Measurements from ENCODE around the gene MIGA2. TPM values are rescaled to one million over a fixed set of nuclear protein-coding genes. Genes with fewer than 3 reads are reported as not detected.
A peak's percentile ranks its signal among the peaks of the same experiment; 100 is the strongest.

Gene MIGA2
- total RNA-seq, 2 experiments from 2014 or later = 38.3 to 45.6 TPM

- no peak for DNase-seq
- peaks cover 46% of the 10 kb centered on the region for H3K36me3 Mint-ChIP-seq (ENCODE audit: low read depth)
- H3K27me3 Mint-ChIP-seq (ENCODE audit: low read depth) = no peaks in the 10 kb centered on the region
- peak overlapping the region; percentile 40 for H3K27ac Mint-ChIP-seq
- ChIA-PET POLR2A (interaction anchor here (0.6 to 1.0 kb wide), 3 partner anchors 12 to 59 kb away, joined by 3 to 5 read pairs (median 3); no protein-coding TSS in a partner anchor), CTCF (interaction anchor here (0.7 to 2.4 kb wide), 6 partner anchors 10 to 609 kb away, joined by 3 to 7 read pairs (median 4); partner anchors contain the start of gene SH3GLB2)
- ATAC-seq = no peak
- H3K4me1 Mint-ChIP-seq (ENCODE audit: low read depth) = no peaks in the 10 kb centered on the region
- H3K4me3 Mint-ChIP-seq = no peak overlapping the region
- H3K9me3 Mint-ChIP-seq (ENCODE audit: insufficient read depth) = no peaks in the 10 kb centered on the region
These were observed 31.0 kb upstream of the MIGA2 start for GRCh38 chr9:129005336-129005997.

- no peaks in the 10 kb centered on the region for H3K4me1 Mint-ChIP-seq (ENCODE audit: low read depth)
- peak overlapping the region; percentile 34 for H3K27ac Mint-ChIP-seq
- H3K4me3 Mint-ChIP-seq = no peak overlapping the region
- DNase-seq (peak; percentile 64), ATAC-seq (peak; percentile 77)
- no peaks in the 10 kb centered on the region for H3K9me3 Mint-ChIP-seq (ENCODE audit: insufficient read depth)
- H3K36me3 Mint-ChIP-seq (ENCODE audit: low read depth) = peaks cover 42% of the 10 kb centered on the region
- POLR2A ChIA-PET = interaction anchor here (0.6 to 2.5 kb wide), 2 partner anchors 21 to 34 kb away, joined by 3 to 7 read pairs; partner anchors contain the start of gene SH3GLB2
- CTCF ChIA-PET = interaction anchor here (0.8 to 2.4 kb wide), 4 partner anchors 9 to 610 kb away, joined by 4 to 7 read pairs (median 5); no protein-coding TSS in a partner anchor
- H3K27me3 Mint-ChIP-seq (ENCODE audit: low read depth) = no peaks in the 10 kb centered on the region
These were observed 29.9 kb upstream of the MIGA2 start for GRCh38 chr9:129006328-129007034.

GRCh38 chr9:129007035-129007765, 29.2 kb upstream of the MIGA2 start:
- H3K4me3 Mint-ChIP-seq = no peak overlapping the region
- ChIA-PET POLR2A (interaction anchor here (0.6 to 2.5 kb wide), 2 partner anchors 20 to 35 kb away, joined by 3 to 7 read pairs; partner anchors contain the start of gene SH3GLB2), CTCF (interaction anchor here (2.3 to 2.4 kb wide), 2 partner anchors 8 to 18 kb away, joined by 6 to 7 read pairs; no protein-coding TSS in a partner anchor)
- no peaks in the 10 kb centered on the region for H3K9me3 Mint-ChIP-seq (ENCODE audit: insufficient read depth)
- no peaks in the 10 kb centered on the region for H3K4me1 Mint-ChIP-seq (ENCODE audit: low read depth)
- H3K27me3 Mint-ChIP-seq (ENCODE audit: low read depth) = no peaks in the 10 kb centered on the region
- H3K36me3 Mint-ChIP-seq (ENCODE audit: low read depth) = peaks cover 36% of the 10 kb centered on the region
- no peak for DNase-seq
- H3K27ac Mint-ChIP-seq = no peak overlapping the region
- ATAC-seq = no peak

DNA sequence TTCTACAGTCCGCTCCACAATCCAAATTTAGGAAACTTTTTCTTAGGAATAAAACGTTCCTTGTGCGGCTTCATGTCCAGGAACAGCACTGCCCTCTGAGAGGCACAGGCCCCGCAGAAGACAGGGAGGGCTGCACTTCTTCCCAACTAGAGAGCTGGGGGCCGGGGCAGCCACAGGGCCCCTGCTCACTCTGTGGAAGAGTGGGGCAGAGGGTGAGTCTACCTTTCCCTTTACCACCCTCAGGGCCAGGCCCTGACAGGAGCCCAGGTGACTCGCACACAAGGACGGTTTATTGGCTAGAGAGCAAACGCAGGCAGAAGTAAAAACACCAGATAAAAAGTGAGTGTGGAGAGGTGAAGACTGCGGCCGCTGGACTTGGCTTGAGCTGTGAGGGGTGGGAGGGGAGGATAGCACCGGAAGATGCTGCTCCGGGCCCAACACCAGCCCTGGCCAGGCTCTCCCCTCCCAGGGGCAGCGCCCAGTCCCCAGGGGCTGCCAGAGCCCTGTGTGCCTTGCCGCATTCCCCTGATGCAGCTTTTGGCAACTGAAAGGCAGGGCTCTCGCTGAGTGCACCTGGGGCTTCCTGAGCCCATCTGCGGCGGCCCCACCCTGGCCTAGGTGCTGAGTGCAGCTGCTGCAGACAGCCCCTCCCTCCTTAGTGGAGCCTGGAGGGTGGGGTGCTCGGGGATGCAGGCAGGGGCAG, 28.5 kb upstream of the MIGA2 start:
- H3K36me3 Mint-ChIP-seq (ENCODE audit: low read depth) = peaks cover 32% of the 10 kb centered on the region
- no peaks in the 10 kb centered on the region for H3K27me3 Mint-ChIP-seq (ENCODE audit: low read depth)
- H3K4me3 Mint-ChIP-seq = no peak overlapping the region
- H3K27ac Mint-ChIP-seq = no peak overlapping the region
- ChIA-PET CTCF (interaction anchor here (2.3 to 2.4 kb wide), 2 partner anchors 7 to 18 kb away, joined by 6 to 7 read pairs; no protein-coding TSS in a partner anchor), POLR2A (interaction anchor here (2.5 kb wide), 1 partner anchor 19 kb away, joined by 7 read pairs; the partner anchor contains the start of gene SH3GLB2)
- H3K4me1 Mint-ChIP-seq (ENCODE audit: low read depth) = no peaks in the 10 kb centered on the region
- H3K9me3 Mint-ChIP-seq (ENCODE audit: insufficient read depth) = no peaks in the 10 kb centered on the region
- DNase-seq = no peak
- no peak for ATAC-seq

- no peaks in the 10 kb centered on the region for H3K4me1 Mint-ChIP-seq (ENCODE audit: low read depth)
- ChIA-PET CTCF (no interaction called here), POLR2A (interaction anchor here (2.5 kb wide), 1 partner anchor 19 kb away, joined by 7 read pairs; the partner anchor contains the start of gene SH3GLB2)
- H3K27ac Mint-ChIP-seq = no peak overlapping the region
- H3K4me3 Mint-ChIP-seq = no peak overlapping the region
- no peak for ATAC-seq
- no peak for DNase-seq
- no peaks in the 10 kb centered on the region for H3K27me3 Mint-ChIP-seq (ENCODE audit: low read depth)
- no peaks in the 10 kb centered on the region for H3K9me3 Mint-ChIP-seq (ENCODE audit: insufficient read depth)
- H3K36me3 Mint-ChIP-seq (ENCODE audit: low read depth) = peaks cover 26% of the 10 kb centered on the region
These were observed 27.9 kb upstream of the MIGA2 start for GRCh38 chr9:129008469-129008965.

DNA sequence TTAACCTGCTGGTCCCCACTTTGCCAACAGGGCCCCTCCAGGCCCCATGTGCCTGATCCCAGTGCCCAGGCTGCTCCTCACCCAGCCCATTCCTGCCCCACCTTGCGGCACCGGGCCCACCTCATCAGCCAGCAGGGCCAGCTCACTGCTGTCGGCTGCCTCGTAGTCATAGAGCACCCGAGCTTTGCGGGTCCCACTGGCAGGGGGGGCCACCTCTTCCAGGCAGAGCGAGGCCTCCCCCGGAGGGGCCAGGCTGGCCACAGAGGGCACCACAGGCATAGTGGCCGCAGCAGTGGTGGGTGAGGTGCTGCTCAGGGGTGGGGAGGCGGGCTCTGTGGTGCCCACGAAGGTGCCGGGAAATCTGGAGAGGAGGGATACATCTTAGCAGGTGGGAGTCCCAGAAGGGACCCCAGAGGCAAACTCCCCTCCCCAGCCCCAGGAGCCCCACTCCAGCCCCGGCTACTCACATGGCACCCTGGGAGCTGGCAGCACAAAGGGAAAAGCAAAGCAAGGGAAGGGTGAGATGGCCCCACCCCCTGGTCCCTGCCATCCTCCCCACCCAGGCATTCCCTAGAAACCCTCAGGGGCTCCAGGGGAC, 27.3 kb upstream of the MIGA2 start:
- CTCF ChIA-PET = no interaction called here
- DNase-seq (no peak), ATAC-seq (no peak)
- Mint-ChIP-seq H3K27me3 (ENCODE audit: low read depth) (no peaks in the 10 kb centered on the region), H3K36me3 (ENCODE audit: low read depth) (peaks cover 27% of the 10 kb centered on the region), H3K27ac (no peak overlapping the region), H3K4me3 (no peak overlapping the region), H3K4me1 (ENCODE audit: low read depth) (no peaks in the 10 kb centered on the region), H3K9me3 (ENCODE audit: insufficient read depth) (no peaks in the 10 kb centered on the region)
- POLR2A ChIA-PET = no interaction called here

DNA sequence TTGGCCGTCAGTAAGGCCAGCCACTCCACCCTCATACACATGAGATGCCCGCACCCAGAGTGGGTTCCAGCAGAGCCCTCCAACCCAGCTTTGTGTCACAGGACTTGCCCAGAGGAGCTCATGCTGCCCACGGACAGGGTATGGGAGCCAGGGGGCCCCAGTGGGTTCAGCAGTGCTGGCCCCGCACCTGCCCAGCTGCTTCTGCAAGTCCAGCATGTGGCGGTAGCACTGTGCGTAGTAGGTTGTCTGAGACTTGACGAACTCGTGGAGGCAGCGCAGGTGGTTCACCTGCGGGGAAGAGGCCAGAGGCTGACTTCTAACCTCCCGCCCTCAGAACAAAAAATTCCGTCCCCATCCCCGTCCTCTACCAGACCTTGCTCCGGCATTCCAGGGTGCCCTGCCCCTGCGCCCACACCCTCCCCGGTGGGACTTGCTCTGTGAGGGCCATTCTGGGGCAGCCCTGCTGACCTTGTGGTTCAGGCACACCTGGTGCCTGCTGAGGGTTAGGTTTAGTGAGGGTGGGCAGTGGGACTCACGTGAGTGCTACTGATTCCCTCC, 26.8 kb upstream of the MIGA2 start:
- ATAC-seq (no peak), DNase-seq (no peak)
- peaks cover 30% of the 10 kb centered on the region for H3K36me3 Mint-ChIP-seq (ENCODE audit: low read depth)
- no peaks in the 10 kb centered on the region for H3K9me3 Mint-ChIP-seq (ENCODE audit: insufficient read depth)
- H3K4me1 Mint-ChIP-seq (ENCODE audit: low read depth) = no peaks in the 10 kb centered on the region
- no peak overlapping the region for H3K4me3 Mint-ChIP-seq
- CTCF ChIA-PET = no interaction called here
- no peaks in the 10 kb centered on the region for H3K27me3 Mint-ChIP-seq (ENCODE audit: low read depth)
- no peak overlapping the region for H3K27ac Mint-ChIP-seq
- POLR2A ChIA-PET = no interaction called here

DNA sequence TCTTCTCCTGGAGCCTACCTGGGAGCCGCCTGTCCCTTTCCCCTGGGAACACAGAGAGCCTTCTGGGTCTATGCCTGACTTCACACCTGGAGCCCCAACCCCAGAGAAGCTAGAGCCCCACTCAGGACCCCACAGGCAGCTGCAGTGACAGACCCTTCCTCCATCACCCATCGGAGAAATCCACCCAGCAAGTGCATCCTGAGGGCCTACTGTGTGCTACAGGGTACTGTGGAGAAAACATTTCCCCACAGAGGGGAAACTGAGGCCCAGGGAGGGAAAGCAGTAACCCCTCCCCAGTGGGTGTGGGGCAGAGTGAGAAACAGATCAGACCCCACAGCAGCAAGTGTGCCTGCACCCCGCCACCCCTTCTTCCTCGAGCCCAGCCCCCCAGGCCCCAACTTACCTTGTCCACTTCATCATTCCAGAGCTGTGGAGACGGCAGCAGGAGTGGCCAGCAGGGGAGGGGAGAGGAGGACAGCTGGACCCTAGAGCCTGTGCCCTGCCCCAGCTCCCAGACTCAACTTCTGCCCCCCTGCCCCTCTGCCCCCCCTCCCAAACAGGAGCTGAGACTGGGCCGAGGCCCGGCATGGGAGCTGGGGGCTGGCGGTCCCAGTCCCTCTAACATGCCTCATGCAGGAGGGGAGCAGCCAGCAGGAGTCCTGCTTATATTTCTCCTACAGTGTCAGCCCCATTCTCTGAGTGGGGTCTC, 26.0 kb upstream of the MIGA2 start:
- CTCF ChIA-PET = no interaction called here
- no peak overlapping the region for H3K27ac Mint-ChIP-seq
- ATAC-seq = no peak
- POLR2A ChIA-PET = interaction anchor here (0.5 to 0.6 kb wide), 2 partner anchors 9 to 504 kb away, joined by 3 read pairs; no protein-coding TSS in a partner anchor
- no peak for DNase-seq
- H3K27me3 Mint-ChIP-seq (ENCODE audit: low read depth) = no peaks in the 10 kb centered on the region
- H3K4me1 Mint-ChIP-seq (ENCODE audit: low read depth) = no peaks in the 10 kb centered on the region
- H3K9me3 Mint-ChIP-seq (ENCODE audit: insufficient read depth) = no peaks in the 10 kb centered on the region
- no peak overlapping the region for H3K4me3 Mint-ChIP-seq
- H3K36me3 Mint-ChIP-seq (ENCODE audit: low read depth) = peaks cover 30% of the 10 kb centered on the region

GRCh38 chr9:129011170-129011569, 25.3 kb upstream of the MIGA2 start:
- H3K36me3 Mint-ChIP-seq (ENCODE audit: low read depth) = peaks cover 28% of the 10 kb centered on the region
- no peaks in the 10 kb centered on the region for H3K9me3 Mint-ChIP-seq (ENCODE audit: insufficient read depth)
- ATAC-seq = no peak
- no peaks in the 10 kb centered on the region for H3K4me1 Mint-ChIP-seq (ENCODE audit: low read depth)
- DNase-seq = no peak
- H3K27me3 Mint-ChIP-seq (ENCODE audit: low read depth) = no peaks in the 10 kb centered on the region
- H3K27ac Mint-ChIP-seq = no peak overlapping the region
- H3K4me3 Mint-ChIP-seq = no peak overlapping the region
- CTCF ChIA-PET = no interaction called here
- POLR2A ChIA-PET = interaction anchor here (0.5 to 0.6 kb wide), 2 partner anchors 8 to 505 kb away, joined by 3 read pairs; no protein-coding TSS in a partner anchor

DNA sequence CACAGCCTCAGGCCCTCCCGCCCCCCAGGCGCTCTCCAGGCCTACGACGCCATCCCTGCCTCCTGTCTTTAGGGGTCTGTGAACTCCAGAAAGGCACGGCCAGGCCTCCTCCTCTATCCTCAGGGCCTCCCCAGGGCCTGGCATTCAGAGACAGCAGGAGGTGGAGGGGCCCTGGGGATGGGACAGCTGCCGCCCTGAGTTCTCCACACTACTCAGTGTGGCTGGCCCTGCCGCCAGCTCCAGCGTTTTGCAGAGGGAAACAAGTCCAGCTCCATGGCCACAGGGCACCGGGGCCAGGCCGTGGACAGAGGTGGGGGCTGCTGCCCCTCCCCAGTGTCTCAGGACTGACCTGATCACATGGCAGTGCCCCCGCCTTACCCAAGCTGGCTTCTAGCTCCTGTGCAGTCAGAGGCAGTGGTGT, 24.7 kb upstream of the MIGA2 start:
- ATAC-seq (no peak), DNase-seq (no peak)
- CTCF ChIA-PET = no interaction called here
- Mint-ChIP-seq H3K4me1 (ENCODE audit: low read depth) (no peaks in the 10 kb centered on the region), H3K27me3 (ENCODE audit: low read depth) (no peaks in the 10 kb centered on the region), H3K9me3 (ENCODE audit: insufficient read depth) (no peaks in the 10 kb centered on the region), H3K4me3 (no peak overlapping the region), H3K27ac (no peak overlapping the region), H3K36me3 (ENCODE audit: low read depth) (peaks cover 24% of the 10 kb centered on the region)
- POLR2A ChIA-PET = no interaction called here

Measured in activated CD8-positive, alpha-beta T cell treated with anti-CD3 and anti-CD28 coated beads, Interleukin-2, amount 10 ng/mL, durations not matched to agents 7 days and 5 days (primary cell).